Kidney (tissue), 14 donors: ENCODE results near the gene MAML1. TPM values are rescaled to one million over a fixed set of nuclear protein-coding genes. Genes with fewer than 3 reads are reported as not detected.

Source experiments
- DNase-seq, 5 donors: peaks; one replicate each; pipeline ENCODE4 v3.0.0-alpha.2; 2013 to 2020
- FAIRE-seq: peaks from 2 replicates; lab custom pipeline; 2012; peaks lifted over from hg19 to GRCh38; lab: Jason Lieb, UNC
- H3K27ac ChIP-seq, 2 donors: one replicate each; pipeline ENCODE4 v1.7.0; 2013; ENCODE audit warnings: low read depth in 2 of 2, low read length in 2 of 2, inconsistent platforms in 1 of 2
- H3K27me3 ChIP-seq: one replicate; pipeline ENCODE4 v1.7.1; 2013; ENCODE audit warnings: low read length, inconsistent platforms; ENCODE audit not compliant: control insufficient read depth, insufficient read depth
- H3K36me3 ChIP-seq, 3 donors: one replicate each; pipeline versions ENCODE4 v1.7.0 to v1.7.1; 2013; ENCODE audit warnings: low read length in 3 of 3, control low read depth in 1 of 3, inconsistent platforms in 1 of 3; ENCODE audit not compliant: insufficient read depth in 3 of 3, control insufficient read depth in 2 of 3
- H3K4me1 ChIP-seq, 3 donors: one replicate each; pipeline versions ENCODE4 v1.7.0 to v1.7.1; 2013; ENCODE audit warnings: low read length in 3 of 3, inconsistent platforms in 1 of 3, low read depth in 1 of 3; ENCODE audit not compliant: control insufficient read depth in 2 of 3, insufficient read depth in 2 of 3
- H3K4me3 ChIP-seq, 3 donors: one replicate each; pipeline versions ENCODE4 v1.7.0 to v1.8.1; 2013; ENCODE audit warnings: low read length in 3 of 3, control low read depth in 1 of 3, inconsistent platforms in 1 of 3
- H3K9ac ChIP-seq, 3 donors: one replicate each; pipeline versions ENCODE4 v1.7.0 to v1.7.1; 2013; ENCODE audit warnings: low read length in 3 of 3, control low read depth in 1 of 3, inconsistent platforms in 1 of 3
- H3K9me3 ChIP-seq, 3 donors: one replicate each; pipeline versions ENCODE4 v1.7.0 to v1.7.1; 2013; ENCODE audit warnings: low read length in 3 of 3, control low read depth in 1 of 3, inconsistent platforms in 1 of 3; ENCODE audit not compliant: control insufficient read depth in 2 of 3, insufficient read depth in 1 of 3
- intact Hi-C: fragments of 100-400 bp; cut with DNase I; formaldehyde crosslinking; loops from one replicate; pipeline ENCODE4 v1.11.1; 2022
- polyA plus RNA-seq: library from polyadenylated mRNA; stranded (reverse); fragments of 350-450 nt; fragmentation: Illumina TruSeq; extraction: RNeasy Lipid Tissue Mini Kit (QIAGEN cat#74804); gene quantifications from one replicate; pipeline ENCODE4 v1.2.3, GENCODE V29; 2014; ENCODE audit warnings: low read depth, low replicate concordance; ENCODE audit not compliant: insufficient read depth
- total RNA-seq: library from RNA; stranded (reverse); fragmentation: NEBNext Ultra II Directional; extraction: Animal tissue kit (Norgen Biotek cat#: 25700); gene quantifications from one replicate; pipeline ENCODE4 v1.2.1, GENCODE V29; 2021
- TF ChIP-seq, protein P1 (sequence below): IDR thresholded peaks from 3 replicates; pipeline ENCODE4 v1.5.1; 2012; ENCODE audit warnings: mild to moderate bottlenecking, moderate library complexity, borderline replicate concordance; ENCODE audit not compliant: insufficient read depth; ENCODE audit errors: extremely low read depth
- donor health status: control.
- donor health status: control.
- donor health status: control.
- donor health status: control.
- donor health status: control.
- donor health status: DM: yes; HTN: yes; CAD: no.
- donor health status: Normal renal cell carcinoma (clear cell type).

MAML1 gene
- total and polyA plus RNA-seq, 2 donors from 2014 or later, result 5.3 to 26.8 TPM

- Histone ChIP-seq H3K27me3 (no peaks in the 10 kb centered on the region), H3K36me3 (peaks cover 14 to 43% (median 31%) of the 10 kb centered on the region in 3 donors), H3K27ac (no peak overlapping the region), H3K4me1 (no peaks in the 10 kb centered on the region), H3K4me3 (no peak overlapping the region), H3K9me3 (no peaks in the 10 kb centered on the region), H3K9ac (no peak overlapping the region)
- FAIRE-seq (no peak), DNase-seq (no peak)
- TF ChIP-seq, protein P1, sequence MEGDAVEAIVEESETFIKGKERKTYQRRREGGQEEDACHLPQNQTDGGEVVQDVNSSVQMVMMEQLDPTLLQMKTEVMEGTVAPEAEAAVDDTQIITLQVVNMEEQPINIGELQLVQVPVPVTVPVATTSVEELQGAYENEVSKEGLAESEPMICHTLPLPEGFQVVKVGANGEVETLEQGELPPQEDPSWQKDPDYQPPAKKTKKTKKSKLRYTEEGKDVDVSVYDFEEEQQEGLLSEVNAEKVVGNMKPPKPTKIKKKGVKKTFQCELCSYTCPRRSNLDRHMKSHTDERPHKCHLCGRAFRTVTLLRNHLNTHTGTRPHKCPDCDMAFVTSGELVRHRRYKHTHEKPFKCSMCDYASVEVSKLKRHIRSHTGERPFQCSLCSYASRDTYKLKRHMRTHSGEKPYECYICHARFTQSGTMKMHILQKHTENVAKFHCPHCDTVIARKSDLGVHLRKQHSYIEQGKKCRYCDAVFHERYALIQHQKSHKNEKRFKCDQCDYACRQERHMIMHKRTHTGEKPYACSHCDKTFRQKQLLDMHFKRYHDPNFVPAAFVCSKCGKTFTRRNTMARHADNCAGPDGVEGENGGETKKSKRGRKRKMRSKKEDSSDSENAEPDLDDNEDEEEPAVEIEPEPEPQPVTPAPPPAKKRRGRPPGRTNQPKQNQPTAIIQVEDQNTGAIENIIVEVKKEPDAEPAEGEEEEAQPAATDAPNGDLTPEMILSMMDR, result no peak
- intact Hi-C loops, result no loop called here
Observed at GRCh38 chr5:179716286-179716685, 16.3 kb upstream of the MAML1 start.

DNA sequence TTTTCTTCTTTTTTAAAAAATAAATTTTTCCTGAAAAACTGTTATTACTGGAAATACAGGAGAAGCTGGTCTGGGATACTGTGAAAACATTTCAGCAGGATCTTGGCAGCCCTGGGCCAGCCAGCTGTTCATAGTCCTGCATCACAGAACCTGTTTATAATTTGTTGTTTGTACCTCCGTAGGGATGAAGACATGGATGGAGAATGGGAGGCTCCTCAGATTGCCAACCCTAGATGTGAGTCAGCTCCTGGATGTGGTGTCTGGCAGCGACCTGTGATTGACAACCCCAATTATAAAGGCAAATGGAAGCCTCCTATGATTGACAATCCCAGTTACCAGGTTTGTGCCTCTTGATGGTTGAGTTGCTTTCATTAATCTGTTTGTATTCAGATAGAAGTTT lies 12.4 kb upstream of the MAML1 start:
- intact Hi-C loops, result no loop called here
- TF ChIP-seq, protein P1, result no peak
- Histone ChIP-seq H3K4me1 (no peaks in the 10 kb centered on the region), H3K36me3 (peaks cover 27 to 74% (median 56%) of the 10 kb centered on the region in 3 donors), H3K9me3 (no peaks in the 10 kb centered on the region), H3K27ac (no peak overlapping the region), H3K9ac (no peak overlapping the region), H3K27me3 (no peaks in the 10 kb centered on the region), H3K4me3 (no peak overlapping the region)
- DNase-seq, result no peak
- FAIRE-seq, result no peak

- Histone ChIP-seq H3K36me3 (peaks cover 27 to 84% (median 60%) of the 10 kb centered on the region in 3 donors), H3K4me1 (no peaks in the 10 kb centered on the region), H3K9ac (no peak overlapping the region), H3K27me3 (no peaks in the 10 kb centered on the region), H3K4me3 (no peak overlapping the region), H3K27ac (no peak overlapping the region), H3K9me3 (no peaks in the 10 kb centered on the region)
- FAIRE-seq (no peak), DNase-seq (no peak)
- intact Hi-C loops, result no loop called here
- TF ChIP-seq, protein P1, result no peak
Observed at GRCh38 chr5:179724163-179724562, 8.5 kb upstream of the MAML1 start.

DNA sequence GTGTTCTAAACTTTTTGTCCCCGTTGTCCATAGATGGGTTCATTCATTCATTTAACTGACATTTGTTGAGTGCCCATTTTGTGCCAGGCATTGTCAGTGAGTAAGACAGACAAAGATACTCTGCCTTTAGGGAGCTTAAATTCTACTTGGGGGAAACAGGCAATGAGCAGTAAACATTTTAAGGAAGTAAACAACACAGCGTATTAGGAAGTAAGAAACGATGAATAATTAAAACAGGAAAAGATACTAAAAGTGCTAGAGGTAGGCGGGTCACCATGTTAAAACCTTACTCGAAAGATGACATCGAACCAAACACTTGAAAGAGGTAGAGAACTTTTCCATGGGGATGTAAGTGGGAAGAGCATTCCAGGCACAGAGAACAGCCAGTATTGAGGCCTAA lies 5.5 kb upstream of the MAML1 start:
- intact Hi-C loops, result no loop called here
- TF ChIP-seq, protein P1, result no peak
- FAIRE-seq, result no peak
- DNase-seq, result no peak
- H3K4me3 ChIP-seq, result no peak overlapping the region
- no peaks in the 10 kb centered on the region for H3K9me3 ChIP-seq
- H3K36me3 ChIP-seq, result peaks cover 23 to 76% (median 57%) of the 10 kb centered on the region in 3 donors
- H3K27me3 ChIP-seq, result no peaks in the 10 kb centered on the region
- no peaks in the 10 kb centered on the region for H3K4me1 ChIP-seq
- H3K9ac ChIP-seq, result no peak overlapping the region
- no peak overlapping the region for H3K27ac ChIP-seq
